IPS DF 6.9 (cell line): Measurements from ENCODE around the gene RERE.

ENCODE experiments used
- DNase-seq: peaks from one replicate; pipeline ENCODE4 v3.0.0-alpha.2; 2013; ENCODE audit warnings: low read depth, low spot score
- H3K27ac ChIP-seq: one replicate; pipeline ENCODE4 v1.5.1; 2013; ENCODE audit warnings: low read length, control low read depth
- H3K27me3 ChIP-seq: 2 replicates; pipeline ENCODE4 v1.6.1; 2013; ENCODE audit warnings: mild to moderate bottlenecking, low read length; ENCODE audit not compliant: control insufficient read depth, insufficient read depth
- H3K36me3 ChIP-seq: 2 replicates; pipeline ENCODE4 v1.6.1; 2013; ENCODE audit warnings: low read length; ENCODE audit not compliant: control insufficient read depth, insufficient read depth
- H3K4me1 ChIP-seq: 2 replicates; pipeline ENCODE4 v1.6.1; 2013; ENCODE audit warnings: low read length; ENCODE audit not compliant: control insufficient read depth, insufficient read depth
- H3K4me3 ChIP-seq: 2 replicates; pipeline ENCODE4 v1.5.1; 2013; ENCODE audit warnings: mild to moderate bottlenecking, low read length
- H3K9me3 ChIP-seq: 2 replicates; pipeline ENCODE4 v1.6.1; 2013; ENCODE audit warnings: low read length, inconsistent platforms; ENCODE audit not compliant: control insufficient read depth, insufficient read depth
- WGBS: extraction: QIAGEN DNeasy Blood & Tissue Kit; methylation state at CpG from one replicate; pipeline ENCODE4 v1.1.7; 2013; ENCODE audit warnings: mixed read lengths, missing lambda C conversion rate; ENCODE audit not compliant: insufficient read length, insufficient coverage; 5-methylcytosine and 5-hydroxymethylcytosine counted together

Gene RERE

GRCh38 chr1:8670371-8670818 is 147.0 kb downstream of the RERE start:
- DNase-seq: no peak
- H3K4me1 ChIP-seq: peaks cover 9% of the 10 kb centered on the region; the same call in 1 of the 2 replicates
- no CpG with 5 or more reads among the region's 2 CpGs for WGBS

GRCh38 chr1:8669606-8670335 is 147.7 kb downstream of the RERE start:
- no peaks in the 10 kb centered on the region for H3K27me3 ChIP-seq
- peaks cover 9% of the 10 kb centered on the region; the same call in 1 of the 2 replicates for H3K4me1 ChIP-seq
- H3K27ac ChIP-seq: no peak overlapping the region
- no peaks in the 10 kb centered on the region for H3K36me3 ChIP-seq
- H3K9me3 ChIP-seq: no peaks in the 10 kb centered on the region
- no peak overlapping the region for H3K4me3 ChIP-seq
- WGBS: no CpG with 5 or more reads among the region's 4 CpGs
- no peak for DNase-seq

More at GRCh38 chr1:8670371-8670818, 147.0 kb downstream of the RERE start:
- no peak overlapping the region for H3K27ac ChIP-seq
- no peak overlapping the region for H3K4me3 ChIP-seq
- no peaks in the 10 kb centered on the region for H3K36me3 ChIP-seq
- no peaks in the 10 kb centered on the region for H3K27me3 ChIP-seq
- H3K9me3 ChIP-seq: no peaks in the 10 kb centered on the region

- Histone ChIP-seq H3K4me1 (peaks cover 11% of the 10 kb centered on the region; the same call in 1 of the 2 replicates), H3K27me3 (no peaks in the 10 kb centered on the region), H3K4me3 (no peak overlapping the region), H3K27ac (no peak overlapping the region), H3K36me3 (no peaks in the 10 kb centered on the region), H3K9me3 (no peaks in the 10 kb centered on the region)
- no CpG with 5 or more reads among the region's 5 CpGs for WGBS
- DNase-seq: no peak
Measured at GRCh38 chr1:8667869-8668594, 149.4 kb downstream of the RERE start.

- H3K4me3 ChIP-seq: no peak overlapping the region
- DNase-seq: no peak
- no CpG with 5 or more reads among the region's 5 CpGs for WGBS
Measured at GRCh38 chr1:8666389-8667167, 150.9 kb downstream of the RERE start.

GRCh38 chr1:8665833-8666232 is 151.6 kb downstream of the RERE start:
- Histone ChIP-seq H3K4me3 (no peak overlapping the region), H3K36me3 (no peaks in the 10 kb centered on the region), H3K27me3 (no peaks in the 10 kb centered on the region), H3K4me1 (peaks cover 14% of the 10 kb centered on the region), H3K27ac (no peak overlapping the region), H3K9me3 (no peaks in the 10 kb centered on the region)
- DNase-seq: no peak
- WGBS: no CpG with 5 or more reads among the region's 2 CpGs

More at GRCh38 chr1:8666389-8667167, 150.9 kb downstream of the RERE start:
- Histone ChIP-seq H3K27ac (no peak overlapping the region), H3K27me3 (no peaks in the 10 kb centered on the region), H3K9me3 (no peaks in the 10 kb centered on the region), H3K36me3 (no peaks in the 10 kb centered on the region), H3K4me1 (peaks cover 13% of the 10 kb centered on the region)

- no peaks in the 10 kb centered on the region for H3K27me3 ChIP-seq
- DNase-seq: no peak
- peaks cover 14% of the 10 kb centered on the region for H3K4me1 ChIP-seq
- no CpG with 5 or more reads among the region's 4 CpGs for WGBS
- no peak overlapping the region for H3K27ac ChIP-seq
- no peaks in the 10 kb centered on the region for H3K36me3 ChIP-seq
- H3K4me3 ChIP-seq: no peak overlapping the region
- no peaks in the 10 kb centered on the region for H3K9me3 ChIP-seq
Measured at GRCh38 chr1:8664887-8665286, 152.6 kb downstream of the RERE start.

- Histone ChIP-seq H3K27ac (no peak overlapping the region), H3K4me1 (peaks cover 14% of the 10 kb centered on the region), H3K9me3 (no peaks in the 10 kb centered on the region), H3K27me3 (no peaks in the 10 kb centered on the region), H3K36me3 (no peaks in the 10 kb centered on the region), H3K4me3 (no peak overlapping the region)
- WGBS: no CpG with 5 or more reads among the region's 2 CpGs
- DNase-seq: no peak
Measured at GRCh38 chr1:8663915-8664329, 153.5 kb downstream of the RERE start.

- no CpG with 5 or more reads among the region's 4 CpGs for WGBS
- H3K4me3 ChIP-seq: no peak overlapping the region
- H3K4me1 ChIP-seq: peaks cover 14% of the 10 kb centered on the region
Measured at GRCh38 chr1:8663090-8663802, 154.2 kb downstream of the RERE start.

GRCh38 chr1:8662380-8663072 is 154.9 kb downstream of the RERE start:
- no peaks in the 10 kb centered on the region for H3K36me3 ChIP-seq
- no peaks in the 10 kb centered on the region for H3K9me3 ChIP-seq
- no CpG with 5 or more reads among the region's 4 CpGs for WGBS
- DNase-seq: no peak
- H3K27me3 ChIP-seq: no peaks in the 10 kb centered on the region
- peaks cover 14% of the 10 kb centered on the region for H3K4me1 ChIP-seq
- H3K4me3 ChIP-seq: no peak overlapping the region
- no peak overlapping the region for H3K27ac ChIP-seq

More at GRCh38 chr1:8663090-8663802, 154.2 kb downstream of the RERE start:
- DNase-seq: no peak
- Histone ChIP-seq H3K27me3 (no peaks in the 10 kb centered on the region), H3K36me3 (no peaks in the 10 kb centered on the region), H3K27ac (no peak overlapping the region), H3K9me3 (no peaks in the 10 kb centered on the region)
